Stimulated activated CD4-positive, alpha-beta T cell treated with anti-CD3 and anti-CD28 coated beads, Interleukin-2, amount 100 ng/mL, for 4 hours (primary cell): Measurements from ENCODE around the gene C11orf91.
A peak's percentile ranks its signal among the peaks of the same experiment; 100 is the strongest.
"Not testable (repeated sequence)": the region's sequence is repeated elsewhere in the genome, so short reads cannot be mapped to it uniquely, and the experiment has no call there.

Experiments used
- DNase-seq: peaks from one replicate; pipeline ENCODE4 v3.0.0-alpha.2; 2020; ENCODE audit warnings: low read depth

C11orf91 gene

GRCh38 chr11:33700502-33701271, at the start of gene C11orf91:
C11orf91 (minus strand) TSS chr11:33700826; CDS start chr11:33700740, 86 bp downstream.
- DNase-seq: peak; percentile 92

DNA sequence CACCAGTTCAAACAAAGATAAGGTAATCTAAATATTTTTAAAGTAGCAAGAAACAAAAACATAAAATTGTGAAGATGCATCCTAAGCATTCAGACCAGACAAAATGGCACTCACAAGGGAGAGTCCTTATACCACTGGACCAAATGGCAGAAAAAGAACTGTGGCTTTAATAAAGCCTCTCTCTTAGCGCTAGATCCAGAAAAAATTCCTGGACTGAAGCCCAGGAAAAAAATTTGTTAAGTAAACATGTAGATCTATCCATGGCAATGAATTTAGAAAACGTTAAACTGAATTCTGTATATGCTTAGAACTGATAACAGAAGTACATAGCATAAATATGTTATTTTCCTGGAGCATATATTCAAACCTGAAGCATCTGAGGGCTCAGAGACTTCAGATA, 47.4 kb upstream of the C11orf91 start:
- no peak for DNase-seq

GRCh38 chr11:33743291-33743690, 42.7 kb upstream of the C11orf91 start:
- no peak for DNase-seq

DNA sequence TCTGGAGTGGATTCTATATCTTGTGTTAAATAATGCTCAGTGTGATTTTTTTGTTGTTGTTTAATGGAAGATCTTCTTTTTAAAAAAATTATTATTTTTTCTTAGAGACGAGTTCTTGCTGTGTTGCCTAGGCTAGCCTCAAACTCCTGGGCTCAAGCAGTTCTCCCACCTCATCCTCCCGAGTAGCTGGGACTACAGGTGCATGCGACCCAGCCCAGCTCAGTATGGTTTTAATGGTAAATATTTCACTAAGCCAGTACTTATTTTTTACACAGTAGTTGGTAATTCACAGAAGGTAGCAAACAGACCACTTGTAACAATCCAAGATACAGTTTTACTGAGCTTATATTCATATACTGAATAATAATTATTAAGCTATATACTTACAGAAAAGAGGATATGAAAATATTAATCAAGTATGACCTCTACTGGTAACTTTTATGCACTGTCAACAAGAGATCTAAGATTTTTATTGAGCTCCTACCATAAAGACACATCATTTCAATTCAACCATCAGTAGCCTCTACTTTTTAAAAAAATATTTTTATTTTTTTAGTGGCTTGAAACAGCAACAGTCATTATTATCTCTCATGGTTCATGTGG, 41.7 kb upstream of the C11orf91 start:
- no peak for DNase-seq

DNA sequence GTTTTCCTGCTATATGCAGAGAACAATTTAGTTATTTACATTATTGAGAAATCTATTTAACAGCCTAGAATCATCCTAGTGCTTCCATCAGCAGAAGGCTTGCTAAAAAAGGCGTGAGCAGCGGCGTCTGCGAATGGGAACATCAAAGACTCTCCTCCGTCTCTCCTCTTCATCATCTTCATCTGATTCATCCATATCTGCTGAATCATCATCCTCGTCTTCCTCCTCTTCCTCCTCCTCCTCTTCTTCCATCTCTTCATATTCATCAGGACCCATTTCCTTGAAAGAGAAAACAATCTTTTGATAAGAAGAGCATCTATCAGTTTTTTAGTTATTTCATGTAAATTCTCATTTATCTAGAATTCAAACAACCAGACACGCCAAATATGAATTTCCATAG, 41.2 kb upstream of the C11orf91 start:
- no peak for DNase-seq

DNA sequence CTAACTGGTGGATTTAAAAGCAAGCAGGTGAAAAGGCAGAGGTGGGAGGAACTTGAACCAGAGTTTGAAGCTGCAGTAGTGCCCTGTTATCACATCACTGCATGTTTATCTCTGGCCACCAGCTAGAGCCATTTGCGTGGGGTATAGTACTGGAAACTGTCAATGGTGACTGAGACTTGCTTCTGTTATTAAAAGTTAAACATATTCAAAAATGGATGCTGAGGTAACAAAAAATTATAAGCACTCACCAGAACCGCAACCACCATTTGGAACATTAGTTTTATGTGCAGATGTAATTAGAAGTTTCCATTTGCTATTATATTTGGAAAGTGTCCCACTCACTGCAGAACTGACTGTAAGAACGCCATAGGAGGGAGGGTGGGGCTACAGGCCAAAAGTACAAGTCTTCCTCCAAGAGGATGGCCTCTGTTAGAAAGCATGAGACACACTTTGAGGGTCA, 36.8 kb upstream of the C11orf91 start:
- no peak for DNase-seq

DNA sequence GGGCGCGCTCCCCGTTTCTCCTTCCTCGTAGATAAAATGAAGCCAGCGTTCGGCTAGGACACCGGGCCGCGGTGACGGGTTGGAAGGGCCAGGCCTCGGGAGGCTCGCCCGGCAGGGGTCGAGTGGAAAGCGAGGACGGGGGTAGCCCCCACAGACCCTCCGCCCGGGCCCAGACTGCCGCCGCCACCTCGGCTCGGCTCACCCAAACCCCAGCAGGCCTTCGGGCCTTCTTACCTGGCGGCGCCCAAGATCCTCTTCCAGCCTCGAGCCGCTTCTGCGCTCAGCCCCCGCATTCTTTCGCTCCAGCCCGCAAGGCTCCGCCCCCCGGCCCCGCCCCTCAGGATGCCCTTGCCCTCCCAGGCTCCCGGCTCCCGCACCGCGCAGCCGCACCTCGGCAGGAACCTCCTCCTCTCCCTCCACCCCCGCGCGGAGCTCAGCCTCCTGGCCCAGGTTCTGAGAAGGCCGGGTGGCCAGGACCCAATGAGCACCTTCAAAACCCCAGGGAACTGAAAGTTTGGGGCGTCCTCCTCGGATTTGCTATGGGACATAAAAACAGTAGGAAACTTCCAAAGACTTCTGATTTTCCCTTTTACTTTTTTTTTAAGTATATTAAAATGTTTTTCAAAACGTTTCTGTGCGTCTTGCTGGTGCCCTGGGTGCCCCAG, 35.7 kb upstream of the C11orf91 start, which contains the start of gene CD59:
TSS of gene CD59 (minus strand) at position 276 of the 665 bp plus-strand sequence. CDS start 13,978 bp downstream, outside the sequence.
- DNase-seq: peak; percentile 92

GRCh38 chr11:33735271-33736147, 34.9 kb upstream of the C11orf91 start:
- DNase-seq: no peak

DNA sequence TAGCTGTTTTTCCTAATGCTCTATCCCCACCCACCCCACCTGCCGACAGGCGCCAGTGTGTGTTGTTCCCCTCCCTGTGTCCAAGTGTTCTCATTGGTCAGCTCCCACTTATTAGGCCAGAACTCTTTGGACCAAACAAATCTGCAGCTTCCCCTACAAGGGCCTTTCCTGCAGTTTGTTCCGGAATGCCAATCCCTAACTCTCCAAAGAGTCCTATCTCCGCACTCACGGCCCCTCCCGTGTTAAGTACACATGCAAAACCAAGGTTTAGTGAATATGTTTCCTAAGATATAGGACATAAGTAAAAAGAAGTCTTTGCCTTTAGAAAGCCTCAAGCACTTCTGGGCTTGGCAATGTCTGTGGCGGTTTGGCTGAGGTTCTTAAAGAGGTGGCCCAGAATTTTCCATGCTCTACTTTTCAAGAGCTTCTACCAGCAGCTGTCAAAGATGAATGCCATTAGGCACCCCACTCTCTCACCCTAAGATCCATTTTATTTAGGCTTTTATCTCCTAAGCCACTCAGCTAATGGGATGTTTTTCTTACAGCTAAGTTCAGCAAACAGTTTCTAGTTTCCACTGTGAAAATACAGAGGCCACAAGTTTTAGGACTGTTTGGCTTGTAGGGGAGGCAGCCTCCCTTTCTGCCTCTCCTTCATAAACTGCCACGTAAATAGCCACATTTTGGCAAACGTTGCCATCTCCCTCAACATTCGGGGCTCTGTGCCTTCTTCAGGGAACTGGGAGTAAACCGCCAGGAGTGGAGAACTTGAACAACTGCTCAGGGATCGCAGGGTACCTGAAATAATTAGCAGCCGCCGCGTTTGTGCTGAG, 34.0 kb upstream of the C11orf91 start:
- no peak for DNase-seq

DNA sequence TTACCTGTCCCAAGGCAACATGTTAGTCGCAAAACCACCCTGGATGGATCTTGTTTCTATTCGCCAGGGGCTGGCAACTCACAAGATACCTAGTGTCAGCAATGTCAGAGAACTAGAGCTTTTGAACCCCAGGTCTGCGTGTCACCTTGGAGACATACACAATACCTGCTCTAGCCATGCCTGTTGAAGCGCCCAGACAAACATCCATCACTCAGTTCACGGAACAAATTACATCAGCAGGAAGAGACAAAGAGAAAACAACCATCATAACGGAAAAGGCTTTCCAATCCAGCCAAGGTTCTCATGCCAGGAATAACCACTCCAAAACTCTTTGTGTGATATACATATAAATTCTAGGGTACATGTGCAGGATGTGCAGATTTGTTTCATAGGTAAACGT, 33.4 kb upstream of the C11orf91 start:
- DNase-seq: no peak

GRCh38 chr11:33731723-33732531, 31.3 kb upstream of the C11orf91 start:
- no peak for DNase-seq

- no peak for DNase-seq
These were observed 30.1 kb upstream of the C11orf91 start for GRCh38 chr11:33730716-33731115.

DNA sequence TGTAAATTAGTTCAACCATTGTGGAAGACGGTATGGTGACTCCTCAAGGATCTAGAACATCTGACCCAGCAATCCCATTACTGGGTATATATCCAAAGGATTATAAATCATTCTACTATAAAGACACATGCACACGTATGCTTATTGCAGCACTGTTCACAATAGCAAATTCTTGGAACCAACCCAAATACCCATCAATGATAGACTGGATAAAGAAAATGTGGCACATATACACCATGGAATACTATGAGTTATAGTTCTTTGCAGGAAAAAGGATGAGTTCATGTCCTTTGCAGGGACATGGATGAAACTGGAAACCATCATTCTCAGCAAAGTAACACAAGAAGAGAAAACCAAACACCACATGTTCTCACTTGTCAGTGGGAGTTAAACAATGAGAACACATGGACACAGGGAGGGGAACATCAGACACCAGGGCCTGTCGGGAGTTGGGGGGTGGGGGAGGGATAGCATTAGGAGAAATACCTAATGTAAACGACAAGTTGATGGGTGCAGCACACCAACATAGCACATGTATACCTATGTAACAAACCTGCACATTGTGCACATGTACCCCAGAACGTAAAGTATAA, 28.5 kb upstream of the C11orf91 start:
- not testable (repeated sequence) for DNase-seq

DNA sequence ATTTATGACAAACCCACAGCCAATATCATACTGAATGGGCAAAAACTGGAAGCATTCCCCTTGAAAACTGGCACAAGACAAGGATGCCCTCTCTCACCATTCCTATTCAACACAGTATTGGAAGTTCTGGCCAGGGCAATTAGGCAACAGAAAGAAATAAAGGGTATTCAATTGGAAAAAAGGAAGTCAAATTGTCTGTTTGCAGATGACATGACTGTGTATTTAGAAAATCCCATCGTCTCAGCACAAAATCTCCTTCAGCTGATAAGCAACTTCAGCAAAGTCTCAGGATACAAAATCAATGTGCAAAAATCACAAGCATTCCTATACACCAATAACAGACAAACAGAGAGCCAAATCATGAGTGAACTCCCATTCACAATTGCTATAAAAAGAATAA, 26.9 kb upstream of the C11orf91 start:
- not testable (repeated sequence) for DNase-seq

GRCh38 chr11:33725496-33725895, 24.9 kb upstream of the C11orf91 start:
- no peak for DNase-seq

- DNase-seq: no peak
These were observed 24.0 kb upstream of the C11orf91 start for GRCh38 chr11:33724644-33725035.

DNA sequence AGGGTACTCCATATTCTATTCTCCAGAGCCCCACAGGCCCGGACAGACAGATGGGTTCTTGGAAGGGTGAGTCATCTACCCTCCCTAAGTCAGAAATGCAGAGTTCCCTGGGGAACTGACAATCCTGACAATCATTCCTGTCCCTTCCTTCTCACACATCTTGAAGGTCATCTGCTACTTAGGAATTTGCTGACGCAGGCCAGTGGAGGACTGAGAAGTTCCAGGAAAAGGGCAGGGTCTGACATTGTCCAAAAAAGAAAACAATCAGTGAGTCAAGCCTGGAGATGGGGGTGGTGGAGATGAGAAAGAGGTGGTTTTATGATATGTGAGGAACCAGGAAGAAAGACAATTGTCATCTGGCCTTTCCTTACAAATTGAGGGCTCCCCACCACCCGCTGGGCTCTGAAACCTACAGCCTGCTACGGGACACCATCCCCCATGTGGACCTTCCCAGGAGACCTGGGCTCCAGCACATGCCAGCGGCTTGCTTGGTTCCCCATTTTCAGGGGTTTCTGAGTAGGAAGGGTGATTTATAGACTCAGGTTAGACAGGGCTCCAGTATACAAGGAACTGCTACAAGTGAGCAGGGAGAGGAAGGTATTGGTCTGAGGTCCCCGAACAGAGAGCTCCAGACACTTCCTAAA, 22.7 kb upstream of the C11orf91 start:
- DNase-seq: no peak

GRCh38 chr11:33722590-33723234, 22.1 kb upstream of the C11orf91 start:
- no peak for DNase-seq

DNA sequence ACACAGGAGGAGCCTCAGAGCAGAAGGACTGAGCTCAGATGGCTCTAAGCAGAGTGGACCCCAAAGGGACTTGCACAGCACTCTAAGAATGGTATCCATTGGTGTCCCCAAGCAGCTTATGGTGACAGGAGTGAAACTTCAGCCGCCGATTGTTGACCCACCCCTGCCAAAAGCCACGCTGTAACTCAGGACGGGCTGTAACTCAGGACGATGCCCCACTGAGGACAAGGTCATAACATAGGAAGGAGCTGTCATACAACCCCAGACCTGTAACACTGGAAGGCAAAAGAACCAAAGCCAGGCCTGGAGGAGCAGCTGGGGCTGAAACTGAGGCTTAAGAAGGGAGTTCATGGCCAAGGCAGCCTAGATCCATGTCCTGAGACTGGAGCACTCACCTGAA, 21.4 kb upstream of the C11orf91 start:
- DNase-seq: no peak
